ENCODE data around the gene ABCE1. TPM values are rescaled to one million over a fixed set of nuclear protein-coding genes. Genes with fewer than 3 reads are reported as not detected.

Gene ABCE1
- total RNA-seq (2014; rRNA removed; shearing (Covaris generic)) = 145 and 183 TPM in 2 replicates

- DNase-seq (ENCODE audit: low spot score) = peak; percentile 94
- in situ Hi-C loops (cut with HindIII; ENCODE audit: low sequenced_read_pairs) = no loop called here
Measured at GRCh38 chr4:145097821-145098674, at the start of gene ABCE1, which contains the start of gene ANAPC10. Gene ABCE1 (plus strand): TSS chr4:145098311. CDS start chr4:145104413, 6,102 bp downstream. Gene ANAPC10 (minus strand): TSS chr4:145098196. CDS start chr4:145096099, 2,097 bp downstream.

- DNase-seq (ENCODE audit: low spot score) = no peak
- in situ Hi-C loops (cut with HindIII; ENCODE audit: low sequenced_read_pairs) = no loop called here
Measured at GRCh38 chr4:145048817-145049216, 49.3 kb upstream of the ABCE1 start.

- in situ Hi-C loops (cut with HindIII; ENCODE audit: low sequenced_read_pairs) = no loop called here
- no peak for DNase-seq (ENCODE audit: low spot score)
Measured at GRCh38 chr4:145049241-145049640, 48.9 kb upstream of the ABCE1 start.

- no peak for DNase-seq (ENCODE audit: low spot score)
- in situ Hi-C loops (cut with HindIII; ENCODE audit: low sequenced_read_pairs) = no loop called here
Measured at GRCh38 chr4:145055533-145056257, 42.4 kb upstream of the ABCE1 start.

GRCh38 chr4:145056325-145057130 lies 41.6 kb upstream of the ABCE1 start:
- DNase-seq (ENCODE audit: low spot score) = no peak
- in situ Hi-C loops (cut with HindIII; ENCODE audit: low sequenced_read_pairs) = no loop called here

- no peak for DNase-seq (ENCODE audit: low spot score)
- in situ Hi-C loops (cut with HindIII; ENCODE audit: low sequenced_read_pairs) = no loop called here
Measured at GRCh38 chr4:145058256-145058655, 39.9 kb upstream of the ABCE1 start.

- in situ Hi-C loops (cut with HindIII; ENCODE audit: low sequenced_read_pairs) = no loop called here
- DNase-seq (ENCODE audit: low spot score) = peak; percentile 66
Measured at GRCh38 chr4:145061318-145061920, 36.7 kb upstream of the ABCE1 start.

GRCh38 chr4:145066063-145066501 lies 32.0 kb upstream of the ABCE1 start:
- in situ Hi-C loops (cut with HindIII; ENCODE audit: low sequenced_read_pairs) = no loop called here
- peak; percentile 31 for DNase-seq (ENCODE audit: low spot score)

GRCh38 chr4:145069361-145069760 lies 28.8 kb upstream of the ABCE1 start:
- in situ Hi-C loops (cut with HindIII; ENCODE audit: low sequenced_read_pairs) = no loop called here

GRCh38 chr4:145071560-145071959 lies 26.6 kb upstream of the ABCE1 start:
- in situ Hi-C loops (cut with HindIII; ENCODE audit: low sequenced_read_pairs) = no loop called here

More at GRCh38 chr4:145069361-145069760, 28.8 kb upstream of the ABCE1 start:
- DNase-seq (ENCODE audit: low spot score) = no peak

GRCh38 chr4:145075742-145076468 lies 22.2 kb upstream of the ABCE1 start:
- DNase-seq (ENCODE audit: low spot score) = no peak
- in situ Hi-C loops (cut with HindIII; ENCODE audit: low sequenced_read_pairs) = no loop called here

More at GRCh38 chr4:145071560-145071959, 26.6 kb upstream of the ABCE1 start:
- DNase-seq (ENCODE audit: low spot score) = no peak

GRCh38 chr4:145076469-145076855 lies 21.6 kb upstream of the ABCE1 start:
- in situ Hi-C loops (cut with HindIII; ENCODE audit: low sequenced_read_pairs) = no loop called here
- DNase-seq (ENCODE audit: low spot score) = no peak

GRCh38 chr4:145081756-145082155 lies 16.4 kb upstream of the ABCE1 start:
- in situ Hi-C loops (cut with HindIII; ENCODE audit: low sequenced_read_pairs) = no loop called here
- no peak for DNase-seq (ENCODE audit: low spot score)

GRCh38 chr4:145083891-145084605 lies 14.1 kb upstream of the ABCE1 start:
- no peak for DNase-seq (ENCODE audit: low spot score)
- in situ Hi-C loops (cut with HindIII; ENCODE audit: low sequenced_read_pairs) = no loop called here

- in situ Hi-C loops (cut with HindIII; ENCODE audit: low sequenced_read_pairs) = no loop called here
- DNase-seq (ENCODE audit: low spot score) = no peak
Measured at GRCh38 chr4:145090380-145090779, 7.7 kb upstream of the ABCE1 start.

- in situ Hi-C loops (cut with HindIII; ENCODE audit: low sequenced_read_pairs) = no loop called here
- no peak for DNase-seq (ENCODE audit: low spot score)
Measured at GRCh38 chr4:145093638-145094037, 4.5 kb upstream of the ABCE1 start.

GRCh38 chr4:145097331-145097820 lies 735 bp upstream of the ABCE1 start:
- DNase-seq (ENCODE audit: low spot score) = no peak
- in situ Hi-C loops (cut with HindIII; ENCODE audit: low sequenced_read_pairs) = no loop called here

GRCh38 chr4:145098675-145099037 lies 545 bp downstream of the ABCE1 start:
- DNase-seq (ENCODE audit: low spot score) = peak; percentile 55
- in situ Hi-C loops (cut with HindIII; ENCODE audit: low sequenced_read_pairs) = no loop called here
